ENCODE measurements around the gene PCCA.
"Not testable (repeated sequence)": the region's sequence is repeated elsewhere in the genome, so short reads cannot be mapped to it uniquely, and the experiment has no call there.

Gene PCCA

DNA sequence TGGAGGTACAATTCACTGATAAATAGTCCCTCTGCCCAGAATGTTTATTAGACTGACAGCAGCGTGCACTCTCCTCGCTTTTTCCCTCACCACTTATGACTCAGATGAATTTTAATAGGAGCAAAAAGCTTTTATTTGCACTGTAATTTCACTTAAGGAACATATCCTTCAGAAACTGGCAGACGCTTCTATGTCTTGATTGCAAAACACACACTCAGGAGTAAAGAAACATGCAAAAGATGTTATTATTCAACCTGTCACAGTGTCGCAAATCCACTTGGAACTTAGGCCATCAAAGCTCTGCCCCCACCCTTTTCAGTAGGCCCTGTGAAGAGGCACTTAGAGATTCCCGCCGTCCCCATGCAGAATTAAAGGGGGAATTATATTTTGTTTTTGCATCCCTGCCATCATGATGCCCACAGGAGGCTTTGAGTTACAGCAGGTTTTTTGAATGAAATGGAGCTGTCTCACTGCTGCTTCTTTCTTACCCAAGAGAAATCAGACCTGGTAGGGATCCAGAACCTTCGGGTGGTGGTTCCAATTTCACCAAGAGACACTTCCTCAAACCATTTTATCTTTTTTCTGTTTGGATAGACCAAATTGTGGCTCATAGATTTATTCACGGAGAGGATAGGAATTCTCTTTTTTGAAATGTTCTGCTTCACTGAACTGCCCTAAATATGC, 425.2 kb downstream of the PCCA start:
- no peak for DNase-seq

DNA sequence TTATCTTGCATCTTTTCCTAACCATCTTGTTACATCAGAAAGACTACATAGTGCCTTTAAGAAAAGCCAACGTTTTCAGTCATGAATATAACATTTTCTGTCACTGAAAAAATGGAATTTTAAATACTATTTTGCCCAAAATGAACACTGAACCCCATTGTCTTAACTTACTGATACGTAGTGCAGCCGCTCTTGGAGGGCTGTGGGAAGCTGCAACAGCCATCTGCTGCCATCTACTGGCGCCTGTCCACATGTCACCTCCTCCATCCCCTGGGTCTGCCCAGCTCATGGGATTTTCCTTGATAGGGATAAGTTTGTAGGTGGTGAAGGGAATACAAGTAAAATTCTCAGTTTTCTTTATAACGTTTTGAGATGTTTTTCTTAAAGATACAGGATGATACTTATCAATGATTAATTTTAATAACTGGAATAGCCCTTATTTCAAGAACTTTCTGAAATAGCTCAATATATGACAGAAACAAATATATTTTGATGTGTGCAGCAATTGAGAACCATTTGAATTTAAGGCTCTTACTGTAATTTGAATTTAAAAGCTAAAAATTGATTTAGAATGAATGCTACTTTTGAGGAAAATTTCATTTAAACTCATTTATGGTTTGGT, 426.0 kb downstream of the PCCA start:
- DNase-seq, result peak; percentile 87

DNA sequence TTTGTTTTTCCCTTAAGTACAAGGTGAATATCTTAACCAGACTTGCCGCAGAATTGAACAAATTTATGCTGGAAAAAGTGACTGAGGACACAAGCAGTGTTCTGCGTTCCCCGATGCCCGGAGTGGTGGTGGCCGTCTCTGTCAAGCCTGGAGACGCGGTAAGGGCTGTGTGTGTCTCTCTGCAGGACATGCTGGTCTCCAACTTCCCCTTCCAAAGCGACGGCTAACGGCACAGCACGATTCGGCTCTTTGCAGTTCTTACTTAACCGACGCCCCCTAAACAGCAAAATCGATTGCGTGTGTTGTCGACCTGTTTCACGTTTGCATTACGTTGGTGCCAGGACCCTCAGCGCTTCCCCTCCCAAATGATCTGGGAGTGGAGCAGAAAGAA, 426.5 kb downstream of the PCCA start:
- no peak for DNase-seq

DNA sequence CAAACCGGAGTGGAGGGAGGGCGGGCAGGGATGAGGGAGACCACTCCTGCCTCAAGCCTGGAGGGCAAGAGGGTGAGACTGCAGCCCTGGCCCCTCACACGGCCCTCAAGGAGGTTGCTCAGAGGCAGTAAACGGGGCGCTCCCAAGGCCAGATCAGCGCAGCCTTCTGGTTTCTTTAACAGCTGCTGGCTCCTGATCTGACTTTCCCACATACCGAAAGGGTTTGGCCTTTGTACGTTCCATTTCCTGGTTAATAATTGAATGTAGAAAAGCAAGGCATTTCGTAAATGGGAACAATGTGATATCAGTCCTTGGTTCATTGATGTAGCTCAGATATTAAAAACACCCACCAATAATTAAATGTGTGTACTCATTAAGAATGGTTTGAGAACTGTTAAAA, 428.2 kb downstream of the PCCA start:
- DNase-seq, result no peak

DNA sequence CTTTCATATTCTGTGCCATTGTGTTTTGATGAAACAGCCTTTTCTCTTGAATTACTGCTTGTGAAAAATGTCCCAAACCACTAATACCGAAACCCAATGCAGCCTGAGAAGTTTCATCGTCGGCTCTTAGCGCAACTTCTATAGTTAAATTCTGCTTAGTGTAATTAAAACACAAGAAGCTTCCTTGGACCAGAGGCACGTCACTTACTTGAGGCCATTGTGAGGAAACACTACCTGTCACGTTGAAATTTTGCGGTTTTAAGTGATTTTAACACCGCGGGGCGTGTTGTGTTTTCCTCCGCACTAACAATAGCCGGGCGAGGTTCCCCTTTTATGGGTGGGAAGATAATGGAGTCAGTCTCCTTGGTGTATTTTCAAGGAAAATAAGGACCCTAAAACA, 428.8 kb downstream of the PCCA start:
- DNase-seq, result no peak

DNA sequence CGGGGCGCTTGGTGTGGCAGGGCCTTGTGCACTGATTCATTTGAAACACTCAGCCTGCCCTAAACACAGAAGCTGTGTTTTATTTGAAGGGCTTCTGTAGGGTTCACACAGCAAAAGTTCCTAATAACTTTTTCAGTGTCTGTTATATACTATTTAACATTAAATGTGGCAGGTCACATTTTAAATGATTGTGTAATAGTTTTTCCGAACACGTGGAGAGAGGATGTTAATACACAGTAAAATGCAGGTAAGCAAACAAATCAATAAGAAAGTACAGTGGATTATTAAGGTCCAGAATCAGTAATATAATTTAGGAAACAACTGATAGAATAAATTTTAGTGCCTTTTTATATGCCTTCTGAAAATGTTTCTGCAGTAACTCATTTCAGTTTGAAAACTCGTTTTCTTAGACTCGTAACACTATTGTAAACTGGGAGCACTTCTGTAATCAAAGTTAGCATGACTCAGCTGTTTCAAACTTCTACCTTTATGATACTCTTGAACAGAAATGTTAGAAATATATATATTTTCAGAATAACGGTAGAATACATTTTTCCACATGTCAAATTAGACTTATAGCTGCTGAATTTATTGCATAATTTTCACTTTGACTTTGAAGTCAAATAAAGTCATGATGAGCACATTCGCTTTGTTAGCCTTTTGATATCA, 429.6 kb downstream of the PCCA start:
- no peak for DNase-seq

DNA sequence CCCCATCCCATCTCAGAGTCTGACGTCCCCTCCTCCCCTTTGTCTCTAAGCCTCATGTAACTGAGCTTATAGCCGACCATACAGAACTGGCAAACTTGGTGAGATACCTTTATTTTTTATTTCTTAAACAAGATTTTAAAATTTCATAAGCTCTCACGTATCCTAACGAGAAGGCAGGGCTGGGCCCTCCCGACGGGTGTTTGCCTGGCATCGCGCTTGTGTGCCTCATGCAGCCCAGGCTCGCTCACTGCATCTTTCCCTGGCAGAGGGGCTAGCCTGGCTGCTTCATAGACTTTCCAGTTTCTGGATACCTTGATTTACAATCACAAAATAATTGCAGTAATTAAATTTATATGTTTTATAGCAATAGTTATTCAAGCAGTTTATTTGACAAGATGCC, 430.7 kb downstream of the PCCA start:
- DNase-seq, result no peak

DNA sequence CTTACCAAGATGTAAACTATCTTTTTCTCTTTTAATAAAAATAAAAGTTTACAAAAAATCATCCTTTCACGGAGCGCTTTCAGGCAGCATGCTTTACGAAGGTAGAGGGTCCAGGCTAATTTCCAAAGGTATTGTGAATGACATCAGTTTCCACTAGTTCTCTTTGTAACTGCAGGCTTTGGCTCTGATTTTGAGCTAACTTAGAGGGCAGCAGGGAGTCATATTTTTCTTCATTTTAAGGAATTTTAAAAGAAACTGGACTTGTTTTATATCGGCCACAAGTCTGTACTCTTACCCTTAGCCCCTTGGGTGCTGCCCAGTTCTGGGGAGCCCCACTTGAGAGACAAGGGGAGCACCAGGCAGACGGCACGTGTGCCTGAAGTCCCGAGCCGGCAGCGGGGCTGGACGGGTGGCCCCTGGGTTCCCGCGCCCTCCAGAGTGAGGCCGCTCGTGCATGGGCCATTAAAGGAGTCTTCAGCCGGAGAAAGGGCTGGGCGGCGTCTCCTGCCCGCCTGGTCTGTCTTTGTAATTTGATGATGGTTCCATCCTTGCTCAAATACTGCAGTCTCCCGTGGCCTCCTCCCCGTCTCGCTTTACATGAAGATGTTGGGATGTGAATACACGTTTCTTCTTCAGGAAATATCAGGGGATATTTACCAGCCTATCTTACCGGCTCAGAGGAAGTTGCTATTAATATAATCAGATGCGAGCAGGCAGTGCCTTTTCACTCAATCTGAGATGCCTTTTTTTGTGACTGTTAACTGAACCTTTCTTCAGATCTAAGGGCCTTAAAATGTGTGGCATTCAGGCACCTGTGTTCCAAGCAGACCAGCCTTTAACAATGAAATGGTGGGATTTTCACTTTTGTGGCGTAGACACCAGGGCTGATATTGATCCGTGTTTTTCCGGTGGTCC, 432.3 kb downstream of the PCCA start:
- DNase-seq, result no peak

DNA sequence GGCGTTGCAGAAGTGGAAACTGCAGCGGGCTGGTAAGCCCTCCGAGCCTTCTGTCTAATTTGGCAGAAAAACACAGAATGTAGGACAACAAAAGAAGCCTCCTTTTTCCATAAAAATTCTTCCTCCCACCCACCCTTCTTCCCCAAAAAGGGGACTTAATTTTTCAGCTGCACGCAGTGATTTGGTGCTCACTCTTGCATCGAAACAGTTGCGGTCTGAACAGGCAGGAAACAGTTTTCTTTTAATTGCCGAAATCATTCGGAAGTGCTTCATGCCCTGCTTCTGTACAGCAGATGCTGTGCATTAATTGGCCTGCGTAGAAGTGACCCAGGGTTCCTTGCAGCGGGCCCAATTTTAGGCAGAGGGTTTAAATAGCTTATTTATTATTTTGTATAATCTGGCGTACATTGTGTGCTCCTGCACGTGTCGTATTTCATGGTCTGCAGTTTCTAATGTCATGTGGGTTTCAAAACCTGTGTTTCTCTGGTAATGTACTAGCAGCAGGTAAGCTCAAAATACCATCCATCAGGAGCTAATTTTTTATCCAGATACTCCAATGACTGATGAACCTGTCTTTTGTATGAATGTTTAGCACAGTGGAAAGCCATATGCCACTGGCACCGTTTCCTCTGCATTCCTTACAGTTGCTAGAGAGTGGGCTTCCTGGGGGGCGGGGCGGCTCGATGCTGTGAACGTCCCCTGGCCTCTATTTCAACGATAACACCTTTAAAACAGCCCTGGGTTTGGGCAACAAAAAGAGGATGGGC, 433.1 kb downstream of the PCCA start:
- no peak for DNase-seq

DNA sequence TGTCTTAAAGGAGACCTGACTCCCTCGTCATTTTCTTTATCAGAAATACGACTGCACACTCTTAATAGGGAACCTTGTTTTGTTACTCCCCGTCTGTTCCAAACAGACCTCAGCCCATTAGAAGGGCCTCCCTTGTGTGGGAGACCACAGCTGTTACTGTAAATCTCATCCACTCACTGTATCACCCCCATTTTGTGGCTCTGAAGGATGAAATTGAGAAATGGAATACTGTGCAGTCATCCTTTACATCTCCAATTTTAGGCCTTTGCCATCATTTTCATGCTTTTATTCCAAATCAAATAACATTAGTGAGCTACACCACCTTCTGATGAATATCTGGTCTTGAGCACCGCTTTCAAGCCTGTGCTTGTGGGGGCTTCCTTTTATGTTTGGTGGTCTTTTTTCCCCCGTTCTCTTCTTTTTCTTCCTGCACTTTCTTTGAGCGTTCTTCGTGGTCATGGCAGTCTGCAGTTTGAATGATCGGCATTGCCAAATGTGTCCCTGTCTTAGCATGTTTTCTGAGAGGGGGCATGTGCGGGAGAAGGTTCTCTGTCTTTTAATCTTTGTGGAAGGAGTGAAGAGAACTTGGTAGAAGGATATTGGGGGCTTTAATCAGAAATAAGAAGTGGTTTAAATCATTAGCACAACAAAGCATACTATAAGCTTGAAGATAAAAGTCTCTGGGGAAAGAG, 433.9 kb downstream of the PCCA start:
- no peak for DNase-seq

DNA sequence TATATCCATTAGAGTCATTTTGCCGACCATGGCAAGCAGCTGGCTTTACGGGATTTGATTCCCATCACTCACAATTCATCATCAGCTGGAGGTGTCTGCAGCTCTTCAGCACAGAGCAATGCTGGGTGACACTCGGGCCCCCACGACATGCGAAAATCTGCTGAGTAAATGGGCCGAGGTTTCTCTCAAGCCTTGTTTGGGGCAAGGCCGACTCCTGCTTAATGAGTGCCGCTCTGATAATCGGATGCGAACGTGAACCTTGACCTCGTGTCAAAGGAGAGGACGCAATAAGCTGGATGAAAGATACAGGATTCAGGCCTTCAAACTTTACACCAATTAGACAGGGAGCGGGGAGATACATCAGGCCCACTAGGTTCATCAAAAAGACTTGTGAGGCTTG, 434.5 kb downstream of the PCCA start:
- peak; percentile 23 for DNase-seq

DNA sequence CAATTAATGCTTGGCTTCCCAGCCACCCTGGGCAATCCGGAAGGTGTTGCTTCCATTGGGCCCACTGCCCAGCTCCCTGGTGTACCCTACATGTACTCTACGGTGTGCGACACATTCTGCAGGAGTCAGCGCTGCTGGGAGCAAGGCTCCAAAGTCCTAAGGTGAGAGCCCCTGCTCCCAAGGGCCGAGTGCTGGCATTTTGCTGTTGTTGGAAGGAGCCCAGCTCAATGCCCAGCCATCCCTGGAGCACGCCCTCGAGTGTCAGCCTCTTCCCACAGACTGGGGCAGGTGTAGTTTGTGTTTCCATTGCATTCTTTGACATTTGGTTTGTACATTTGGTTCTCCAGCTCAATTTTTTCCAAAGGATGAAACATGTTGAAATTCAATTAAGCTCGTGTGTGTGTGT, 435.1 kb downstream of the PCCA start:
- DNase-seq, result no peak

DNA sequence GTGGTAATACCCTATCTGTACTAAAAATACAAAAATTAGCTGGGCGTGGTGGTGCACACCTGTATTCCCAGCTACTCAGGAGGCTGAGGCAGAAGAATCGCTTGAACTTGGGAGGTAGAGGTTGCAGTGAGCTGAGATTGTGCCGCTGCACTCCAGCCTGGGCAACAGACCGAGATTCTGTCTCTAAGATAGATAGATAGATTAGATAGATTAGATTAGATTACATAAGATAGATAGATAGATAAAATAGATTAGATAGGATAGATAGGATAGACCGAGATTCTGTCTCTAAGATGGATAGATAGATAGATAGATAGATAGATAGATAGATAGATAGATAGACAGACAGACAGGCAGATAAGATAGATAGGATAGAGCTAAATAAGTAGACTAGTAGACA, 435.8 kb downstream of the PCCA start:
- not testable (repeated sequence) for DNase-seq

DNA sequence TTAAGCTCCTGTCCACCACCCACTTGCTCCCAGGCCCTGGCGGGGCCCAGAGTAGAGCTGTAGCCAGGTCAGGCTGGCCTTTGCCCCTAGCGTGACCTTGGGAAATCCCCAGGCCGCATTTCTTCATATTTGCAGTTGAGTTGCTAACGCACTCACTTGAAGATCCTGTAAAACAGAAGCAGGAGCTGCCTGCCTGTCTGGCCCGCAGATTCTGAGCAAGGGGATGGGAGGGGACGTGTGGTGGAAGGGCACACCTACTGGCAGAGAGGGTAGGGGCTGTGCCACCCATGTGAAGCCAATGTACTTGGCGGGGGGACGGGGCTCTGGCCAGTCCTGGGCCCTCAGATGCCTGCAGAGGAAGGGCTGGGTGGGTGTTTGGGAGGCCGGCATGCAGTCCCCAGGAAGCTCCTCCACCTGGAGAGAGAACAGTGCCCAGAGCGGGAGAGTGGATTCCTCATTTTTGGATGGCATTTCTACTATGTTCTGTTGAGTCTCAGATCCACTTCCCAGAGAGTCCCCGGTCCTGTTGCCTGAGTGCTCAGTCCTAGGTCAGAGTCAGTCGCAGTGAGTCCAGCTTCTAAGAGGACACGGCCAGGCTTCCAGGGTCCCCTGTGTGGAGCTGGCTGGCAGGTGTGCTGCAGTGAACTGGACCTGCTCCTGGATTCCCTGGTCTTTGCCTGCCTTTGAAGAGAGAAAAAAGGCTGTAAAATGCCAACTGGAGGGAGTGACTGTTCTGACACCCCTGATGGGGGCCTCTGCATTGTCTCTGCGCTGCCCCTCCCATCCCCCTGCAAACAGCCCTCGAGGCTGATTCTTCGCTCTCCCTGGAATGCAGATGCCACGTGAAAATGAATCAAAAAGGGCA, 436.8 kb downstream of the PCCA start:
- DNase-seq, result no peak

DNA sequence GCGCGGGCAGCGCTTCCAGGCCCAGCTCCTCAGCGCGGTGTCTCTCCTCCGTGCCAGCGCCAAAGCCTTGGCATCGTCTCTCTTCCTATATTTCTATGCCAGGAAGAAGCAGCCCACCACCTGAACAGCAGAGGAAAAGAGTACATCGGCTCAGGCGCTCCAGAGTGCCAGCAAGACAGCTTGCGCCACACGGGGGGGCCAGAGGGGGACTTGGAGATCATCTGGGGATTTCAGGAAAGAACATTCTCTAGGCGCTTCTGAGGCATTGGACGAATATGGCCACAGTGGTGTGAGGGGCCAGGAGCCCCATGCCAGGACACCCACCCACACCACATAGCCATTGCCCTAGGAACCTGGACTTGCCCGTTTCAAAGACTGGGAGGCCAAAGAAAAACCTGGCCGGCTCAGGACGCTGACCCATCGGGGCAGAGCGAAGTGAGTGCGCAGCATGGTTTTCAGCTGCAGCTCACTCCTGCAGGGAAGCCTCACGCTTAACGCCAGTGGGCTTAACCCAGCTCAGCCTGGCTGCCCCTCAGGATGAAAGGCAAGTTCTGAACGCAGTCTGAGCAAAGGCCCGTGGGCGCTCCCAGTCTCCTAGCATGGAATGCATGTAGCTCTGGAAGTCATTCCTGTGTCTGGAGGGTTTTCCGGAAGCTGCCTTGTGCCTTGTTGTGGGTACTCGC, 437.6 kb downstream of the PCCA start:
- DNase-seq, result peak; percentile 85

DNA sequence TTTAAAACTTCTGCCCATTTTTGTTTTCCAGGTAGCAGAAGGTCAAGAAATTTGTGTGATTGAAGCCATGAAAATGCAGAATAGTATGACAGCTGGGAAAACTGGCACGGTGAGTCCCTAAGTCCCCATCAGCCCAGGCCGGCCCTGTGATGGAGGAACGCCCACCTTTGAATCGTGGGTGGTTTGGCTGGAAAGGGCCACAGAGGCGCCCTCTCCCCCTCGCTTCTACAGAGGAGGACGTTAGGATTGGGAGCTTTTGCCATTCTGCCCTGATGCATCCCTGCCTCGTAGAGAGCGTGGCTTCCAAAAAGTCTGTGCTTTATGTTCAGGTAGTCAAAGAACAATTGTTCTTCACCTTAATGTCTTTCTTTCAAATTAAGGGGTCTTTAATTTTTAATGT, 438.8 kb downstream of the PCCA start:
- DNase-seq, result no peak

DNA sequence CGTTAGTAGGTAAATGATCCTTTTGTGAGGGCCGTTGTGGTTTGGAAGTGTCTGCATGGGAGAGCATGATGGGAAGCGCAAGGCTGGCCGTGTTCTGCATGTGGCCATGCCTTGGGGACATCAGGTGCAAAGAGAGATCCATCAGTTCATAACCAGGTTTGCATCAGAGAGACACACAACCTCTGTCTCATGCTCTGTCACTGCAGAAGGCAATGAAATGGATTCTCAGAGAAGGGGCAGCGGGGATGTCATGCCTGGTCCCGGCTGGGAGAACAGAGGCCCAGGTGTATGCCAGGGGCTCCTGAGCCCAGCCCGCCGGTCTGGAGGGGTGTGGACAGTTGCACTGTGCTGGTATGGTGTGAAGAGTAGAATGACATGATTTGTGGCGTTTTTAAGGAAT, 439.5 kb downstream of the PCCA start:
- no peak for DNase-seq

DNA sequence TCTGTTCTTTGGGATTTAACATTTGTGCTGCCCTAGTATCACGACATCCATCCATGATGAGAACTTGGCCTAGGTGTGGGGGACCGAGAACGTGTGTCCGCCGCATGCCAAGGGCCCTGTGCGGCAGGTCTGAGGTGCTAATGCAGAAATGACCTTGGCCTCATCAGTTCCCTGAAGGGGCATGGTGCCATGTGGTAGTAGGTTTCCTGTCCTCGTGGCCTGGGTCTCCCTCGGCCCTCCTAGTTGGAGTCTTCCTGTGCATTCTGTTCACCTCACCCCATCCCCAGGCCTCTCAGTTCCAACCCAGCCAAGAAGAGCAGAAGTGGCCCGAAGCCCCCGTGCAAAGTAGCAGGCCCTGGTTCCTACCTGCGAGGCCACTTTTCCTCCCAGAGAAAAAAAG, 439.9 kb downstream of the PCCA start:
- DNase-seq, result no peak

DNA sequence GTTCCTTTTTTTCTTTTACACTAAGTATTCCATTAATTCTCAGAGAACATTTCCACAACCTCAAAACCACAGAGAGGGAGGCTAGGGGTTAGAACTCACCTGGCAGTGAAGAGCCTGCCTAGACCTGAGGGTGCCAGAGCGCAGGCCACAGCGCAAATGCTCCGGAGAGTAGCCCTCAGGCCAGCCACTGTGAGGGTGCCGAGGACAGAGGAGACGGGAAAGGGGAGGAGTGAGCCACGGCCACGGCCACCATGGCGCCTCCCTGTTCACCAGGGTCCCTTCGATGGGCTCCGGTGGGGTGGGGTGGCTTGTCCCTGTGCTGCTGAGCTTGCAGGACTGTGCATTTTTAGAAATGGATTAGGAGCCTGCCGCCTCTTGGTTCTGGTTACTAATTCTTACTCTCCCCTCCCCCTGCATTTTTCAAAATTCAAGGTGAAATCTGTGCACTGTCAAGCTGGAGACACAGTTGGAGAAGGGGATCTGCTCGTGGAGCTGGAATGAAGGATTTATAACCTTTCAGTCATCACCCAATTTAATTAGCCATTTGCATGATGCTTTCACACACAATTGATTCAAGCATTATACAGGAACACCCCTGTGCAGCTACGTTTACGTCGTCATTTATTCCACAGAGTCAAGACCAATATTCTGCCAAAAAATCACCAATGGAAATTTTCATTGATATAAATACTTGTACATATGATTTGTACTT, 440.9 kb downstream of the PCCA start:
- DNase-seq, result peak; percentile 25

Measured in NCI-H82 (cell line).